Measurements from ENCODE around the gene TASOR.
"Not testable (repeated sequence)": the region's sequence is repeated elsewhere in the genome, so short reads cannot be mapped to it uniquely, and the experiment has no call there.

The TASOR gene, protein sequence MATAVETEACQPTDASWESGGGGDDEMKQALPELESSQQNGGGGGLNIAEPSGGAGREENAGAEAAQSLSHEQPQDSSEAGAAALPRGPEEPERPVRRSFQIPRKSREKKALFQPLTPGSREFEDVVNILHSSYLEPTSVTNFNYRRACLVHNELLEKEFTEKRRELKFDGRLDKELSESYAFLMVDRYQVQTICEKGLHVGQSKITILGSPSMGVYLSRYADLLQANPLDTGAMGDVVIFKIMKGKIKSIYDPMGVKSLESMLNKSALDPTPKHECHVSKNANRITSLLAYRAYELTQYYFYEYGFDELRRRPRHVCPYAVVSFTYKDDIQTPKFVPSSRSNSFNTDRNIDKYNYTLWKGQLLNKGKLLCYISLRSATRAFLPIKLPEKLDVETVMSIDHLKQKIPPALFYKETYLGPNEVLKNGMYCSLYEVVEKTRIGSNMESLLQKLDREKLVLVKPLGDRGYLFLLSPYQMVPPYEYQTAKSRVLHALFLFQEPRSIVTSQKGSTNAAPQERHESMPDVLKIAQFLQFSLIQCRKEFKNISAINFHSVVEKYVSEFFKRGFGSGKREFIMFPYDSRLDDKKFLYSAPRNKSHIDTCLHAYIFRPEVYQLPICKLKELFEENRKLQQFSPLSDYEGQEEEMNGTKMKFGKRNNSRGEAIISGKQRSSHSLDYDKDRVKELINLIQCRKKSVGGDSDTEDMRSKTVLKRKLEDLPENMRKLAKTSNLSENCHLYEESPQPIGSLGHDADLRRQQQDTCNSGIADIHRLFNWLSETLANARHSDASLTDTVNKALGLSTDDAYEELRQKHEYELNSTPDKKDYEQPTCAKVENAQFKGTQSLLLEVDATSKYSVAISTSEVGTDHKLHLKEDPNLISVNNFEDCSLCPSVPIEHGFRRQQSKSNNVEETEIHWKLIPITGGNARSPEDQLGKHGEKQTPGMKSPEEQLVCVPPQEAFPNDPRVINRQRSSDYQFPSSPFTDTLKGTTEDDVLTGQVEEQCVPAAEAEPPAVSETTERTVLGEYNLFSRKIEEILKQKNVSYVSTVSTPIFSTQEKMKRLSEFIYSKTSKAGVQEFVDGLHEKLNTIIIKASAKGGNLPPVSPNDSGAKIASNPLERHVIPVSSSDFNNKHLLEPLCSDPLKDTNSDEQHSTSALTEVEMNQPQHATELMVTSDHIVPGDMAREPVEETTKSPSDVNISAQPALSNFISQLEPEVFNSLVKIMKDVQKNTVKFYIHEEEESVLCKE (N-terminal part only)

DNA sequence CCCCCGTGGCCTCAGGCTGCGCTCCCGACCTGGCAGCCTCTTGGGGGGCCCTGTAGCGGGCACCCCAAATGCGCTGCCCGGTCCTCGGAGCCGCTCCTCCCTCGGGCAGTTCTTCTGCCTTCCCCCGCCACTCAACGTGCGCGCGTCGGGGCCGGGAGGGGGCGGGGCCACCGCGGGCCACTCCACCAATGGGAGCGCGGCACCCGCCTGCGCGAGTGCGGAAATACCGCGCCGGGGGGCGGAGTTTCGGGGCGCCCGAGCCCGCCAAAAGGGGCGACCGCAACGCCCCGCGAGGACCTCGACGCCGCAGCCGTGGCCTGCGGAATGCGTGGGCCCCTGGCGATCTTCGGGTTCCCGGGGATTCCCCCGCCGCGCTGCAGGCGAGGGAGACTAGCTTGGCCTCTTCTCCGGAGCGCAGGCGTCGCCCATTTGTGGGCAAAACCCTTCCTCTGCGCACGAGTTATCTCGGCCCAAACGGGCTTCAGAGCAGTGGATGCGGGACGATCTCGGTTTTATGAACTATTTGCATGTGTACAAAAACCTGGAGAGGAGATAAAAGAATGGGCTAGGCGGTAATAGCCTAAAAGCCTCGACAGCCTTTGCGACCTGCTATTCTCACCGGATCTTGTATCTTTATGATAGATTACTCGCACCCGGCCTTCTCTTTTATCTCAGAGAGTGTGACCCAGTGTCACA, at the start of gene TASOR:
Gene TASOR (minus strand): TSS at position 144 of the 696 bp plus-strand sequence. CDS start 259 bp downstream, outside the sequence.
- DNase-seq: peak; percentile 89

DNA sequence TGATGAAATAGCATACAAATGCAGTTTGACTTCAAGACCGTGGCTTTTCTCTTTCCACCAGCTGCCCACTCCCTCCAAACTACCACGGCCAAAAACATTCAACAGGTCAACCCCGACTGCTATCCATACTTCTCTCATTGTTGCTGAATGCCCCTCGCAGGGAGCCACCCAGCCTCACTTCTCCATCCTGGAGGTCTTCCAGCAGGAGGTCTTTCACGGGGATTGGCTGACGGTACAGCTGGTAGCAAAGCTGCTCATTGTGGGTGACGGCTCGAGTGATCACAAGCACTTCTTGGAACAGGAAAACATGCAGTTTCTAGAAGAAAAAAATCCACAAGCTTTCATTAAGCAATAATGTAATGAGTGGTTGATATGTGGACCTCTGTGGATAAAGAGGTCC, 49.0 kb upstream of the TASOR start:
- DNase-seq: no peak

DNA sequence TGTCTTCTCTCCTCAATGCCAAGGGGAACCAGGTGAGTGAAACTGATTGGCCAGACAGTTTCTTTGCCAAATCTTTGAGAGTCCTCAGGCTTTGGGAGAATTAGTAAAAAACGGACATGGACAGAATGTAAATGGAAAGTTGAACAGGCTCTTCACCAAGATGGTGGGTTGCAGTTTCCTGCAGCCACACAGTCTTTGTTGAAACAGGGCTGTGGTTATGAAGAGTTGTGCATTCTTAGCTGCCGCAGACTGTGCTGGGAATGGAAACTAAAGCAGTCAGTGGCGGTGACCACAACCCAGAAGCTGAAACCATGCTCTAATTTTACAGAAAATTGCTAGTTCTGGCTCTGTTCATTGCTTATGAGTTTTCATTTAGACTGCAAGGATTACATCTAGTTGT, 42.1 kb upstream of the TASOR start:
- DNase-seq: no peak

DNA sequence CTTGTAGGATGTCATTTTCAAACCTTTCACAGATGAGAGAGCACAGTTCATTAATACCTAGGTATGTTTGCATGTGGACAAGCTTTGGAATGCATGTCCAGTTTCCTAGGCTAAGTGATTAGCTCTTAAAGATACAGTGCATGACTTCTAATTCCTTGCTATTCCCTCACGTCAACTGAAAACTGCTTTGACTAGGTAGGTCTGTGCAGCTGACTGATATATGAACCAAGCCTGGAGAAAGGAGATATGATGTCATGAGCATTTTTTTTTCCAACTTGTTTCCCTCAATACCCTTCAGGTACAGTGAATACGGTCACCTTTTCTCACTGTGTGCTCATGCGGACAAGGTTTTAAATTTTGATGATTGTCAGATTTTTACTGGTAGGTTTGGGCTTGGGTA, 41.6 kb upstream of the TASOR start:
- no peak for DNase-seq

DNA sequence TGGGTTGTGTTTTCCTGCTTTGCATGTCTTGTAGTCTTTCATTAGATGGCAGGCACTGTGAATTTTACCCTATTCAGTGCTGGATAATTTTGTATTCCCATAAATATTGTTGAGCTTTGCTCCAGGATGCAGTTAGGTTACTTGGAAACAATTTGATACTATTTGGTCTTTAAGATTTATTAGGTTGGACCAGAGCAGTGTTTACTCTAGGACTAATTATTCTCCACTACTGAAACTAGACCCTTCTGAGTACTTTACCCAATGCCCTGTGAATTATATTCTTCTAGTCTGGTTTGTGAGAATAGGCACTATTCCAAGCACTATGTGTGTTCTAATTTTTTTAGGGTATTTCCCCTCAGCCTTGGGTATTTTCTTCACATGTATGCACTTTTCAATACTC, 37.8 kb upstream of the TASOR start:
- no peak for DNase-seq

DNA sequence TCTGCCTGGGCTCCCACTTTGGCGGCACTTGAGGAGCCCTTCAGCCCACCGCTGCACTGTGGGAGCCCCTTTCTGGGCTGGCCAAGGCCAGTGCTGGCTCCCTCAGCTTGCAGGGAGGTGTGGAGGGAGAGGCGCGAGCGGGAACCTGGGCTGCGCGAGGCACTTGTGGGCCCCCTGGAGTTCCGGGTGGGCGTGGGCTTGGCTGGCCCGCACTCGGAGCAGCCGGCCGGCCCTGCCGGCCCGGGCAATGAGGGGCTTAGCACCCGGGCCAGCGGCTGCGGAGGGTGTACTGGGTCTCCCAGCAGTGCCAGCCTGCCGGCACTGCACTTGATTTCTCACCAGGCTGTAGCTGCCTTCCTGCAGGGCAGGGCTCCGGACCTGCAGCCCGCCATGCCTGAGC, 35.7 kb upstream of the TASOR start:
- not testable (repeated sequence) for DNase-seq

DNA sequence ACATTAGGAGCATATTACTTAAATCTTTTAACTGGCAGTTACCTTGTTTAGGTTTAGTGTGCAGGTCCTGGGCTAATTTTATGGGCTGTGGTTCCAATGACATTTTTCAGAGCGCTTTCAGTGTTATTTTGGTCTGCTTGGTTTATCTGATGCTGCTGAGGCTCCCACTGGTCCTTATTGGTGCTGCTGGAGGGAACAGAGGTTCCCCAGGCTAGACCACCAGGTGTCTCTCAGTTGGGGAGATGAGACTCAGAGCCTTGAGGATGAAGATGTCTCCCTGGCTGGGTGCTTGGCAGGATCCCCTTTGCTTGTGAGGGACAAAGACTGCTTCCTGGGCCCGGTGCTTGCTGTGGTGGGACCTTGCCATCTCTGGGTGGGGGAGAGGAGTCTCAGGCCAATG, 28.3 kb upstream of the TASOR start:
- no peak for DNase-seq

DNA sequence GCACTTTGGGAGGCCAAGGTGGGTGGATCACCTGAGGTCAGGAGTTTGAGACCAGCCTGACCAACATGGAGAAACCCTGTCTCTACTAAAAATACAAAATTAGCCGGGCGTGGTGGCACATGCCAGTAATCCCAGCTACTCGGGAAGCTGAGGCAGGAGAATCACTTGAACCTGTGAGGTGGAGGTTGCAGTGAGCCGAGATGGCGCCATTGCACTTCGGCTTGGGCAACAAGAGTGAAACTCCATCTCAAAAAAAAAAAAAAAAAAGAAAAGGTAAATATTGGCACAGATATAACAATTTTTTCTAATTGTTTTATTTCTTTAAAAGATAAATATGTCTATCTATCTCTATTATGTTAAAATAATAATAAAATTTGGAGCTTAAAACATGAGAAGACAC, 24.3 kb upstream of the TASOR start:
- not testable (repeated sequence) for DNase-seq

DNA sequence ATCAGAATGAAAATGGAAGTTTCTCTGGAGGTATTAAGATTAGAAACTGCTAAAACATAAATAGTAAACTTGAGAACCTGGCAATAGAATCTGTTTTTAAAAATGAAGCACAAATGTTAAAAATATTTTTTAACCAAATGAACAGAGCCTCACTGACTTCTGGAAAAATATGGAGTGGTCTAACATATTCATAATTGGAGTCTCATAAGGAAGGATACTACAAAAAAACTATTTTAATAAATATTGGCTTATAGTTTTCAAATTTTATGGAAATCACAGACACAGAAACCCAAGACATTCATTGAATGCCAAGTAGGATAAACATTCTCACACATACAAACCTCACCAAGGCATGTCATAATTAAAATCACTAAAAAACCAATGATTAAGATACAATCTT, 23.6 kb upstream of the TASOR start:
- DNase-seq: no peak

DNA sequence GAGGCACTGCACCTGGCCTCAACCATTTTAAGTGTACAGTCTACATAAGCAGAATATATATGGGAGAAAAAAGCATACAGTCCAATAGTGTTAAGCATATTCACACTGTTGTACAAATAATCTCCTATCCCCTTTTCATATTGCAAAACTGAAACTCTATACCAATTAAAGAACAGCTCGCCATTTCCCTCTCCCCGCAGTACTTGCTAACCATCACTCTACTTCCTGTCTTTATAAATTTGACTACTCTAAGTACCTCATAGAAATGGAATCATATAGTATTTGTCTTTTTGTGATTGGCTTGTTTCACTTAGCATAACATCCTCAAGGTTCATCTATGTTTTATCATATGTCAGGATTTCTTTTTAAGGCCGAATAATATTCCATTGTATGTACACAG, 21.6 kb upstream of the TASOR start:
- no peak for DNase-seq

DNA sequence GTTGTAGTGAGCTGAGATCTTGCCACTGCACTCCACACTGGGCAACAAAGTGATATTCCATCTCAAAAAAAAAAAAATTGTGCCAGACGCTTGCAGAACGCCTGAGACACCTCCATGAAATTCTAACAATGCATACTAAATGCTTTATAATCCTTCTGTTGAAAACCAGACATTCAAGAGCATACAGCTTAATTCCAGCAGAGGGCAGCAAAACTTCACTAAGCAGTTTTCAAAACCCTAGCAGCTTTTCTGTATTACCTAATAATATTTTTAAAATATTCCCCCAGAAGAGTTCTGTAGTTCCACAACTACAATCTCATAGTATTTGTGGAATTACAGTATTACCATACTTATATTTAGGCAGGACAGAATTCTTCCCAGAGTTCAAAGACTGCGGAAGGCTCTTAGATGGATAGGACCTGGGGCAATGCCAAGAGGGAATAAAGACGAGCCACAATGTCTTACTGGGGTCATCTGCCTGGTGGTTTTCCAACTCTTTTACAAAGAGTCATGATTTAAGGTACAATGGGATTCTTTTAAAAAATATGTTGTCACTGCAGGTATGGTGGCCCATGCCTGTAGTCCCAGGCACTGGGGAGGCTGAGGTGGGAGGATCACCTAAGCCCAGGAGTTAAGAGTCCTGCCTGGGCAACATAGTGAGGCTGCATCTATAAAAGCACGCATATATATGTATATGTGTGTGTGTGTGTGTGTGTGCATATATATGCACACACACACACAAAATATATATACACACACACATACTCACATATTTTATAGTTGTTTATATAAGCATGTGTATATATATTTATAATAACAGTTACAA, 19.6 kb upstream of the TASOR start:
- no peak for DNase-seq

DNA sequence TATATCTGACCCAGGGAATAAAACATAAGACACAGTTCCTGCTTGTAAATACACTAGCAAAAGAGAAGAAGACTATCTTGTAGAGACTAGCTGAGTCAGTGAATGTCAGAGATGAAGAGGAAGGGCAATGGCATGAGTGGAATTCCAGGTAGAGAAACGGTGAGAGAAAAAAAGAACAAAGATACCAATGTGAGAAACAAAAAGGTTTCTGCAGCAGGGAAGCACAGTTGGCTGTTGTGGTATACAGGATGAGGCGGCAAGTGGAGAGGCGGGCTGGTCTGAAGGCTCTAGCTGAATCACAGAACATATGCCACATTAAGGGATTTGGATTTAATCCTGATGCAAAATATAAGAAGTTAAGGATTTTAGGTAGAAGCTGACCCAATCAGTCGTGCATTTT, 17.1 kb upstream of the TASOR start:
- DNase-seq: no peak

DNA sequence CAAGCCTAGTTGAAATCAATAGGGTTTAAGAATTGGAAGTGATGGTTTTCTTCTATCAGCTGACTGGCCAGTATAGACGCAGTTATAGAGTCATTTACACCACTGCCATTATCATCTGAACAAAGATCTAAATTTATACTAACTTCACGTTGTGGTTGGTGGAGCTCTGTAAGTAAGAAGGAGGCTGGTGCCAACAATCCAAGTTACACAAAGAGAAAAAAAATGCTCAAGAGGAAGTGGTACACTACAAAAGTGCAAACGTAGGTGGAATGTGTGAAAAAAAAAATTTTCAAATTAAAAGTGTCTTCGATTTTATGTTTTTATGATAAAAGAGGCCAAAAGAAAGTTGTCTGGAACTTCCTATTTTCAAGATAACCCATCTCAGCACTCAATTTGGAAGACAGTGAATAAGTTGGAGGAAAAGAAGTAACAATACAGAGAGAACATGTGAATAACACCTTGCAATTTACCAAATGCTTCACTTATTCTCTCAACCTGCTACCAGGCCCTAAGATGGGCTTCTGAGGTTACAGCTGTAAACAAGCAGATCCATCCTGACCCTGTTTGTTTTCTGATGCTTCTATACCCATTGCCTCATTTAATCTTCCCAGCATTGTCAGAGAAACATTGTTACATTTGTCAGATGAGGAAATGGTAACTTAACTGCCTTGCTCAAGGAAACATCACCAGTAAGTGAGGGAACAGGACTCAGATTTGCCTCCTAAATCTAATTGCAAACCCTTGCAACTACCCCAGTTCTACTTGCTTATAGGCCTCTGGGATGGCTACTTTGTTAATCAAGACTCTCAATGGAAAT, 12.0 kb upstream of the TASOR start:
- DNase-seq: no peak

DNA sequence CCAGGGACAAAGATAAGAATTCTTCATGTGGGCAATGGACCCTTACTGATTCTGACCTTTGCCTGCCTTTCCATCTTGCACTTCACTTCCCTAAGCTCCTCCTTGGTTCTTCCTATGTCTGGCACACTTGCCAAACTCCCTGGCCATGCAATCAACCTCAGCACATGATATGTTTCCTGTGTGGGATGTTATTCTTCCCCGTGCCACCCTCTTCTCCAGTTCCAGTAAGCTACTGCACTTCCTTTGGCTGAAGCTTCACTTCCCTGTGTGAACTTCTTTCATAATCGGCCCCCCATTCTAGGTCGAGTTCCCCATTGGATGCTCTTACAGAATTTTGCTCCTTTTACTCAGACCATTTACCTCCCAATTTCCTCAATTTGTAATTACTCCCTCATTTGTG, 10.7 kb upstream of the TASOR start:
- no peak for DNase-seq

DNA sequence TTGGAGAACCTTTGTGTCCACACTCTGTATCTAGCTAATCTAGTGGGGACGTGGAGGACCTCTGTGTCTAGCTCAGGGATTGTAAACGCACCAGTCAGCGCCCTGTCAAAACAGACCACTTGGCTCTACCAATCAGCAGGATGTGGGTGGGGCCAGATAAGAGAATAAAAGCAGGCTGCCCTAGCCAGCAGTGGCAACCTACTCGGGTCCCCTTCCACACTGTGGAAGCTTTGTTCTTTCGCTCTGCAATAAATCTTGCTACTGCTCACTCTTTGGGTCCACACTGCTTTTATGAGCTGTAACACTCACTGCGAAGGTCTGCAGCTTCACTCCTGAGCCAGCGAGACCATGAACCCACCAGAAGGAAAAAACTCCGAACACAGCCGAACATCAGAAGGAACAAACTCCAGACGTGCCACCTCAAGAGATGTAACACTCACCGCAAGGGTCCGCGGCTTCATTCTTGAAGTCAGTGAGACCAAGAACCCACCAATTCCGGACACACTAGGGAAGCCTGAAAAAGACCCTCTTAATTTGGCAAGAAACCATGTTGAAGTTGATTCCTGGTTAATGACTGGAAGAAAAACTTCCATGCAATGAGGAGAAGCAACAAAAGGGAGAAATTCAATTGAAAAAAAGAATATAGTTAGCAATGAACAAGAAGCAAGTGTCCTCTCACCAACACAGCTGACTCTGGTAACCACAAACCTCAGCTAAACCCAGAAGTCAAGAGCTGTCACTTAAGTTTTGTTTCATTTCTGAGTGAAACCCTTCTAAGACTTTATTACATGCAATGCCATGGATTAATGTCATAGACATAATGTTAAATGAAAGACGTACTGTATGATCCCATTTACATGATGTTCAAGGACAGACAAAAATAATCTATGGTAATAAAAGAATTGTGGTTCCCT, 9.7 kb upstream of the TASOR start:
- DNase-seq: not testable (repeated sequence)

DNA sequence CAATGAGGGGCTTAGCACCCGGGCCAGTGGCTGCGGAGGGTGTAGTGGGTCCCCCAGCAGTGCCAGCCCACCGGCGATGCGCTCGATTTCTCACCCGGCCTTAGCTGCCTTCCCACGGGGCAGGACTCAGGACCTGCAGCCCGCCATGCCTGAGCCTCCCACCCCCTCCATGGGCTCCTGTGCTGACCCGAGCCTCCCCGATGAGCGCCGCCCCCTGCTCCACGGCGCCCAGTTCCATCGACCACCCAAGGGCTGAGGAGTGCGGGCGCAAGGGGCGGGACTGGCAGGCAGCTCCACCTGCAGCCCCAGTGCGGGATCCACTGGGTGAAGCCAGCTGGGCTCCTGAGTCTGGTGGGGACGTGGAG, 8.9 kb upstream of the TASOR start:
- not testable (repeated sequence) for DNase-seq

DNA sequence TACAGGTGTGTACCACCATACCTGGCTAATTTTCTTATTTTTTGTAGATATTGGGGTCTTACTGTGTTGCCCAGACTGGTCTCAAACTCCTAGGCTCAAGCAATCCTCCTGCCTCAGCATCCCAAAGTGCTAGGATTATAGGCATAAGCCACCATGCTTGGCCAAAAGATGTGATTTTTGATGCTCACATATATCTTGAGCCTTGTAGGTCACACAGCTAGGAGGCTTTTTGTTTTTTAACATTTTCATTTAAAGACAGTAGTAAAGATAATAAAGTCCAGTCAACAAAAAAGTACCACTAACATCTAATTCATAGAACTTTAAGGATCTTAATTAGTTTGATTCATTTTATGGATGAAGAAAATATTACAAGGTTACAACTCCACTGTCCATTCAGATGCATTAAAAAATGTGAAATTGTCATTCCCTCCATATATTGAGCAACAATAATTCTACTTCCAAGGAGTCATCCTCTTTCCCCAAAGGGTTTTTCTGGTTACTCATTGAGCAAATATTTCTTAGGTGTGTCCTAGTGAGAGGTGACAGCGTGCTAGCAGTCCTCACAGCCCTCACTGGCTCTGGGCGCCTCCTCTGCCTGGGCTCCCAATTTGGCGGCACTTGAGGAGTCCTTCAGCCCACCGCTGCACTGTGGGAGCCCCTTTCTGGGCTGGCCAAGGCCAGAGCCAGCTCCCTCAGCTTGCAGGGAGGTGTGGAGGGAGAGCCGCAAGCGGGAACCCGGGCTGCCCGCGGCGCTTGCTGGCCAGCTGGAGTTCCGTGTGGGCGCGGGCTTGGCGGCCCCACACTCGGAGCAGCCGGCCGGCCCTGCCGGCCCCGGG, 8.3 kb upstream of the TASOR start:
- DNase-seq: no peak

DNA sequence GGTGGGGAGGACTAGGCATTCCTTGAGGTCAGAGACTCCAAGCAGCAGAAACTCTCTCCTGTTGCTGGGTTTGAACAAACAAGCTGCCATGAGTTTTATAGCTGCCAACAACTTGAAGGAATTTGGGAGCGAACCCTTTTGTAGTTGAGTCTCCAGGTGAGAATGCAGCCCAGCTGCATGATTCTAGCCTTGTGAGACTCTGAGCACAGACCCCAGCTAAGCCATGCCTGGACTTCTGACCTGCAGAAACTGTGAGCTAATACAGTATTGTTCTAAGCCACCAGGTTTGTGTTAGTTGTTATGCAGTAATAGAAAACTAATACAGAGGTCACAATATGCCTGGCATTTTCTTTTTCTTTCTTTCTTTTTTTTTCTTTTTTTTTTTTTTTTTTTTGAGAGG, 6.2 kb upstream of the TASOR start:
- no peak for DNase-seq

DNA sequence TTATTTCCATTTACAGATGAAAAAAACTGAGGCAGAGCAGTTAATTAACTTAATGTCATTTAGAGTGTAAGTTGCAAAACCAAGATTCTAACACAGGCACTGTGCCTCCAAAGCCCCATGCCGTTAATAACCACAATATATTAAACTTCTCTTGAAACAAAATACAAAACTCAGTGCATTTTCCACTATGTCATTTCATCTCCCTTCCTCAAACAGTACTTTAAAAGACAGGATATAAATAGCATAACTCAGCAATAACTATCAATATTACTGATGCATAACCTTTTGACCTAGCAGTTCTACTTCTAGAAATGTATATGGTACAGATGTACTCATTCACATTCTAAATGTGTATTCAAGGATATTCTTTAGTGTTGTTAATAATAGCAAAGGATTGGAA, 5.1 kb upstream of the TASOR start:
- no peak for DNase-seq
